Endothelial cell of umbilical vein (primary cell): Measurements from ENCODE around the gene SORL1.

ENCODE experiments used
- CTCF ChIP-seq, 2 donors: IDR thresholded peaks; 1 replicate in 1 of 2; 2 replicates in 1 of 2; pipeline ENCODE4 v1.5.1; 2011; ENCODE audit warnings: low read length in 2 of 2, mild to moderate bottlenecking in 2 of 2, moderate library complexity in 2 of 2, control low read depth in 1 of 2, inconsistent platforms in 1 of 2, low read depth in 1 of 2; ENCODE audit not compliant: insufficient read depth in 1 of 2; ENCODE audit errors: extremely low read depth in 1 of 2
- EZH2 ChIP-seq: IDR thresholded peaks from 2 replicates; pipeline ENCODE4 v1.6.1; 2012; ENCODE audit warnings: borderline replicate concordance, low read depth, mild to moderate bottlenecking, moderate library complexity, low read length, inconsistent platforms; ENCODE audit not compliant: severe bottlenecking
- FOS ChIP-seq: IDR thresholded peaks from 2 replicates; pipeline ENCODE4 v1.6.1; 2011; ENCODE audit warnings: mild to moderate bottlenecking, low read length, moderate library complexity, borderline replicate concordance; ENCODE audit not compliant: insufficient read depth
- GATA2 ChIP-seq: IDR thresholded peaks from 2 replicates; pipeline ENCODE4 v1.7.0; 2011; ENCODE audit warnings: low read depth, mild to moderate bottlenecking, moderate library complexity, mixed read lengths, low read length; ENCODE audit not compliant: insufficient read length, insufficient read depth
- JUN ChIP-seq: IDR thresholded peaks from 2 replicates; pipeline ENCODE4 v1.6.1; 2011; ENCODE audit warnings: borderline replicate concordance, low read depth; ENCODE audit not compliant: insufficient read length, insufficient read depth
- MYC ChIP-seq: IDR thresholded peaks from one replicate; pipeline ENCODE4 v1.6.1; 2011; ENCODE audit warnings: mild to moderate bottlenecking, low read depth, low read length
- POLR2A ChIP-seq: IDR thresholded peaks from 2 replicates; pipeline ENCODE4 v1.6.1; 2012; ENCODE audit warnings: low read depth, mild to moderate bottlenecking, control low read depth, low read length
- POLR2AphosphoS5 ChIP-seq: IDR thresholded peaks from 2 replicates; pipeline ENCODE4 v1.6.1; 2012; ENCODE audit warnings: low read depth, mild to moderate bottlenecking, control low read depth, low read length, moderate library complexity; ENCODE audit not compliant: insufficient read depth

GRCh38 chr11:121582296-121582695 is 130.2 kb downstream of the SORL1 start:
- TF ChIP-seq CTCF (IDR thresholded peaks at IDR 0.05; ENCODE audit: extremely low read depth in 1 of 2, insufficient read depth in 1 of 2, low read depth in 1 of 2, low read length in 2 of 2) (no peak), POLR2A (no peak), EZH2 (no peak), POLR2AphosphoS5 (no peak), JUN (no peak), GATA2 (no peak), FOS (no peak), MYC (no peak)
